ENCODE measurements around the gene C1orf116.

The C1orf116 gene

GRCh38 chr1:207027921-207028320 is 4.6 kb downstream of the C1orf116 start:
- TF ChIP-seq FOXP2 (optimal IDR thresholded peaks at IDR 0.05; ENCODE audit: borderline replicate concordance, extremely low read depth, extremely low read length, insufficient read depth): no peak
- no peak for TF ChIP-seq TAF1 (IDR thresholded peaks at IDR 0.05; ENCODE audit: borderline replicate concordance, insufficient read depth, low read length)
- no peak for TF ChIP-seq POLR2AphosphoS5 (IDR thresholded peaks at IDR 0.05; ENCODE audit: low read depth, low read length)
- TF ChIP-seq SIN3A (IDR thresholded peaks at IDR 0.05; ENCODE audit: borderline replicate concordance, insufficient read depth, low read length): no peak
- no peak for TF ChIP-seq REST (IDR thresholded peaks at IDR 0.05; ENCODE audit: insufficient read depth in 1 of 2, low read depth in 2 of 2, low read length in 2 of 2)

- no peak for TF ChIP-seq REST (IDR thresholded peaks at IDR 0.05; ENCODE audit: insufficient read depth in 1 of 2, low read depth in 2 of 2, low read length in 2 of 2)
Measured at GRCh38 chr1:207027206-207027777, 5.3 kb downstream of the C1orf116 start.

DNA sequence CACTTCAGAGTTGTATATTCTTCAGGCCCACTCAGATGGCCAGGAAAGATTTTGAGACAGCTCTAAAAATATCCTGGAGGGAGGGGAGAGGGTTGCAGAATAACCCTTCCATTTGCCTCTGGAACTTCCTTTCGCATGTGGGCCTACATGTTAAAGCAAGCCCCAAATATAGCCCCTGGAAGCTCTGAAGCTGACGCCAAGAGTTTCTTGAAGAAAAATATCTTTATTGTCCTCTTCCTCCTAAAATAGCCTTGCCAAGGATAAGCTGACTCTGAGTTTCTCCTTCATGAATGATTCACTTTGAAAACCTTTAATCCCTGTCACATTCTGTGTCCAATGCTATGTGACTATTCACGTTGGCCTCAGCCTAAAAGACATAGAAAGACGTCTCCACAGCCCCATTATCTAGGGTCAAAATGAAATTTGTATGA is 6.4 kb downstream of the C1orf116 start:
- TF ChIP-seq FOXP2 (optimal IDR thresholded peaks at IDR 0.05; ENCODE audit: borderline replicate concordance, extremely low read depth, extremely low read length, insufficient read depth) (no peak), POLR2AphosphoS5 (IDR thresholded peaks at IDR 0.05; ENCODE audit: low read depth, low read length) (no peak)

DNA sequence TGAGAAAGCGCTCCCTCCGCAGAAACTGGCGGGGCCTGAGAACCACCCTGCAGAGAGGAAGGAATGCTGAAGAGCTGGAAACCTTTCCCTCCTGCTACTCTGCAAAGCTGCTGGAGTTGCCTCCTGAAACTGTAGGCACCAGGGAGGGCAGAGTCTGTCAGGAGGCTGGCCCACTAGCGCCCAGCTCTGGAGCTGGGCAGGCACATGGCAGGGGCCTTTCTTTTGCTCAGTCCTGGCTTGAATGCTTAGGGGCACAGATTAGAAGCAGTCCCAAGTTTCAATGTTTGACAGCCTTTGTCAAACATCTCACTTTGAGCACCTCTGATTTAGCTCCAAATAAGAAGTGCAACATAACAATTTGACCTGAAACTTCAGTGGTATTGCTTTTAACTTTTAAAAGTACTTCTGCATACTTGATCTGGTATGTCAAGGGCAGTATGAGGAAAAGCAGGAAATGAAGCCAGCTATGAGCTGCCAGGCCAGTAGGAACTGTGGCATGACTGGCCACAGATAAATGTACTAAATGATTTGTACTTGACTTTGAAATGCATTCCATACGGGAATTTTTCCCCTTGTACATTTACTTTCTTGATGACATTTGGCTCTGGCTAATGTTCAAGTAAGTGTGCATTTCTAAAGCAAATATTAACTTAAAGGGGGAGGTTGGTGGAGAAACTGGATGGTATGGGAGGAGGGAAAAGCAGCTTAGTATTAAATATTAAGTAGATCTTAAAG is 7.2 kb downstream of the C1orf116 start:
- TF ChIP-seq POLR2AphosphoS5 (IDR thresholded peaks at IDR 0.05; ENCODE audit: low read depth, low read length): no peak
- no peak for TF ChIP-seq SIN3A (IDR thresholded peaks at IDR 0.05; ENCODE audit: borderline replicate concordance, insufficient read depth, low read length)
- no peak for TF ChIP-seq TAF1 (IDR thresholded peaks at IDR 0.05; ENCODE audit: borderline replicate concordance, insufficient read depth, low read length)
- no peak for TF ChIP-seq FOXP2 (optimal IDR thresholded peaks at IDR 0.05; ENCODE audit: borderline replicate concordance, extremely low read depth, extremely low read length, insufficient read depth)
- no peak for TF ChIP-seq REST (IDR thresholded peaks at IDR 0.05; ENCODE audit: insufficient read depth in 1 of 2, low read depth in 2 of 2, low read length in 2 of 2)

DNA sequence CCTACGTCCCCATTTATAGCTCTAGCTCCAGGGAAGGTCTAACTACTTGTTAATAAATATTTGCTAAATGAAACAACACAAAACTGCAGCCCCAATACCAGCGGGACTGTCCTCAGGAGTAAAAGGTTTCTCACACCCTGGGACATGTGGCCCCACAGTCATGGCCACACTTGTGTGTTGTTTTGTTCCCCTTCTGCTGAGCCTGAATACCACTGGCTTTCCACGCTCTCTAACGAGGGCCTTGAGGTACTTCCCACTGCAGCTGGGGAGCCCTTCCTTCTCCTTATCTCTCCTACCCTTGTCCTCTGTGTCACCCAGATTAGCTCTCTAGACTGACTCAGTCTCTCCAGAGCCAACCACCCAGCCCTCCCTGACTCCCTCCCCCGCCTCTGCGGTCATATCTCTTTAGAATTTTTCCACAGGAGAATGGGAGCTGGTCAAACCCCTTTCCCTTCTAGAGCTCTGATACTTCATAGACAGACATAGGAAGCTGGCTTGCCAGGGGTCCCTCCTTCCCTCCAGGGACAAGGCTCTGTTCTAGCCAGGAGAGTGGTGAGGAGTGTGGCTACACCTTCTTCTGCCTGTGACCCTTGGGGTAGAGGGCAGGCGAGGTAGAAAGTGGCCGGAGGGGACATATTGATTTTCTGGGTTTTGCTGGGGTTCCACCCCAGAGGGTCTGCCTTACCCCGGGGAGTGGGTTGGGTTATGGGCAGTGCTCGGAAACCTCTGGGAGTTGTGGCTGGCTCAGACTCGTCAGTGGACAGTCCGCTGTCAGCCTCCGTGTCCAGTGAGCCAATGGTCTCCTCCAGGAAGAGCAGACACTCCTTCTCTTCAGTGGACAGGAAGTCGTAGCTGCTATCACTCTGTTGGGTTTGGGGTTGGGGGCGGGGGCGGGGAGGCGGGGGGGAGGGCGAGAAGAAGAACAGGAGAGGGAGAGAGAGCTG is 8.1 kb downstream of the C1orf116 start:
- TF ChIP-seq REST (IDR thresholded peaks at IDR 0.05; ENCODE audit: insufficient read depth in 1 of 2, low read depth in 2 of 2, low read length in 2 of 2) (no peak), SIN3A (IDR thresholded peaks at IDR 0.05; ENCODE audit: borderline replicate concordance, insufficient read depth, low read length) (no peak), FOXP2 (optimal IDR thresholded peaks at IDR 0.05; ENCODE audit: borderline replicate concordance, extremely low read depth, extremely low read length, insufficient read depth) (no peak)

Data from PFSK-1 (cell line).